Activated T-cell treated with anti-CD3 and anti-CD28 coated beads, Interleukin-2, amount 50 U/mL, for 24 hours (primary cell): ENCODE measurements around the gene ZNF787.
A peak's percentile ranks its signal among the peaks of the same experiment; 100 is the strongest.
"Not testable (repeated sequence)": the region's sequence is repeated elsewhere in the genome, so short reads cannot be mapped to it uniquely, and the experiment has no call there.

Source experiments
- DNase-seq: peaks from one replicate; pipeline ENCODE4 v3.0.0-alpha.2; 2020
- H3K27ac Mint-ChIP-seq: 2 replicates; pipeline ENCODE4 v1.8.0; 2020; ENCODE audit warnings: mild to moderate bottlenecking, mixed read lengths
- H3K27me3 Mint-ChIP-seq: 2 replicates; pipeline ENCODE4 v1.8.0; 2020; ENCODE audit warnings: mixed read lengths
- H3K36me3 Mint-ChIP-seq: 2 replicates; pipeline ENCODE4 v1.8.0; 2020; ENCODE audit warnings: low read depth, mixed read lengths
- H3K4me1 Mint-ChIP-seq: 2 replicates; pipeline ENCODE4 v1.8.0; 2020; ENCODE audit warnings: low read depth, mixed read lengths
- H3K4me3 Mint-ChIP-seq: 2 replicates; pipeline ENCODE4 v1.8.0; 2020; ENCODE audit warnings: mild to moderate bottlenecking, moderate library complexity, mixed read lengths
- H3K9me3 Mint-ChIP-seq: 2 replicates; pipeline ENCODE4 v1.8.0; 2020; ENCODE audit warnings: mixed read lengths

ZNF787 gene

GRCh38 chr19:56098237-56098636 lies 22.9 kb downstream of the ZNF787 start:
- DNase-seq, H3K9me3 Mint-ChIP-seq, H3K27me3 Mint-ChIP-seq, H3K4me3 Mint-ChIP-seq, H3K4me1 Mint-ChIP-seq, H3K27ac Mint-ChIP-seq: not testable (repeated sequence)
- H3K36me3 Mint-ChIP-seq = peaks cover 78% of the 10 kb centered on the region

DNA sequence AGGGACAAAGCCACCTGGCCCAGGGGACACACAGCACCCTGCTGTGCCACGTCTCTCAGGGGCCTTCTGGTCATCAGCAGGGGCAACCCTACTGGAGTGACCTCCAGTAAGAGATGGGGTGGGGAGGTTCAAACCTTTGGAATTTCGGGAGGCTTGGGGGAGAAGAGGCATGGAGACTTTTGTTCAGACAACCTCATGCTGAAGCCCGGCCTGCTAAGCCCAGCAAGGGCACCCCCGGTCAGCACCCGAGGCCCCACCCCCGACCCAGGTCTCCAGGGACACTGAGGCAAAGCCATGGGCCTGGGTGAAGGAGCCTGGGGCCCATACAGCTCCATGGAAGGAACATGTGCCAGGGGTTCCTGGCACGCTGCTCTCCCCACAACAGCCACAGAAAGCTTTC lies 23.3 kb downstream of the ZNF787 start:
- Mint-ChIP-seq H3K4me3 (no peak overlapping the region), H3K9me3 (no peaks in the 10 kb centered on the region), H3K4me1 (peaks cover 6% of the 10 kb centered on the region), H3K36me3 (peaks cover 82% of the 10 kb centered on the region), H3K27ac (no peak overlapping the region), H3K27me3 (no peaks in the 10 kb centered on the region)
- no peak for DNase-seq

GRCh38 chr19:56097306-56097705 lies 23.8 kb downstream of the ZNF787 start:
- H3K4me3 Mint-ChIP-seq = no peak overlapping the region

GRCh38 chr19:56096665-56097064 lies 24.4 kb downstream of the ZNF787 start:
- no peaks in the 10 kb centered on the region for H3K27me3 Mint-ChIP-seq
- H3K36me3 Mint-ChIP-seq = peaks cover 80% of the 10 kb centered on the region

More at GRCh38 chr19:56097306-56097705, 23.8 kb downstream of the ZNF787 start:
- H3K4me1 Mint-ChIP-seq = peaks cover 6% of the 10 kb centered on the region
- no peaks in the 10 kb centered on the region for H3K27me3 Mint-ChIP-seq
- no peaks in the 10 kb centered on the region for H3K9me3 Mint-ChIP-seq
- peaks cover 83% of the 10 kb centered on the region for H3K36me3 Mint-ChIP-seq
- no peak for DNase-seq
- no peak overlapping the region for H3K27ac Mint-ChIP-seq

GRCh38 chr19:56094449-56094848 lies 26.6 kb downstream of the ZNF787 start:
- Mint-ChIP-seq H3K27ac (no peak overlapping the region), H3K36me3 (peaks cover 82% of the 10 kb centered on the region), H3K4me1 (peaks cover 10% of the 10 kb centered on the region), H3K9me3 (no peaks in the 10 kb centered on the region), H3K27me3 (no peaks in the 10 kb centered on the region), H3K4me3 (no peak overlapping the region)
- DNase-seq = no peak

More at GRCh38 chr19:56096665-56097064, 24.4 kb downstream of the ZNF787 start:
- no peak overlapping the region for H3K4me3 Mint-ChIP-seq
- no peak for DNase-seq
- no peak overlapping the region for H3K27ac Mint-ChIP-seq
- H3K9me3 Mint-ChIP-seq = no peaks in the 10 kb centered on the region
- peaks cover 6% of the 10 kb centered on the region for H3K4me1 Mint-ChIP-seq

- no peaks in the 10 kb centered on the region for H3K9me3 Mint-ChIP-seq
- no peak overlapping the region for H3K4me3 Mint-ChIP-seq
- H3K36me3 Mint-ChIP-seq = peaks cover 83% of the 10 kb centered on the region
- peaks cover 10% of the 10 kb centered on the region for H3K4me1 Mint-ChIP-seq
- no peaks in the 10 kb centered on the region for H3K27me3 Mint-ChIP-seq
- H3K27ac Mint-ChIP-seq = no peak overlapping the region
- DNase-seq = no peak
Measured at GRCh38 chr19:56092685-56093631, 28.1 kb downstream of the ZNF787 start.

DNA sequence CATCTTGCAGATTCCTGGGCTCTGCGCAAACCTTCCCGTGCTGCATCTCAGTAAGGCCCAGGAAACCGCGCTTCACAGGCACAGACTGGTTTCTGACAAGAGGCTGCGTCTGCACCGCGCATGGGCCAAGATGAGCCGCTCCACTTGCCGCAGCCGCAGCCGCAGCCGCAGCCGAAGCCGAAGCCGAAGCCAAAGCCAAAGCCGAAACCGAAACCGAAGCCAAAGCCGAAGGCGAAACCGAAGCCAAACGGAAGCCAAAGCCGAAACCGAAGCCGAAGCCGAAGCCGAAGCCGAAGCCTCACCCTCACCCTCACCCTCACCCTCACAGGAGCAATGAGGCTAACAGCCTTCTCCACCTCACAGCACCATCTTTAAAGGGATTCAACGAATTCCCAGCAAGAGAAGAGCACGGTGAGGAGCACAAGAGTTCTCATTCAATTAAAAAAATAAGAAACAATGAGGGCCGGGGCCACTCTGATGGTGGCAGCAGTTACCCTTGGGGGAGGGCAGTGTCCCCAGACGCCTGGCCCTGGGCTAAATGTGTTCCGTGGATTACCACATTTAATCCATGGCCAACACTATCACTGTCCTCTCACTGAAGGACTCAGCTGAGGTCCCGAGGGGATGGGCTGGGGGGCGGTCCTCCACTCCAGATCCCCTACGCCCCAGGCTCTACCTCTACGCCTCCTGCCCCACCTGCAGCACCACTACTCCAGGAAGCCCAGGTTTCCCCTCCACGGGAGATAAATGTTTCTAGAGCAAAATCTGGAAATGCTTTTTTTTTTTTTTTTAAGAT lies 29.1 kb downstream of the ZNF787 start:
- Mint-ChIP-seq H3K4me1 (peaks cover 10% of the 10 kb centered on the region), H3K4me3 (no peak overlapping the region), H3K36me3 (peaks cover 76% of the 10 kb centered on the region), H3K9me3 (no peaks in the 10 kb centered on the region), H3K27me3 (no peaks in the 10 kb centered on the region), H3K27ac (no peak overlapping the region)
- no peak for DNase-seq

DNA sequence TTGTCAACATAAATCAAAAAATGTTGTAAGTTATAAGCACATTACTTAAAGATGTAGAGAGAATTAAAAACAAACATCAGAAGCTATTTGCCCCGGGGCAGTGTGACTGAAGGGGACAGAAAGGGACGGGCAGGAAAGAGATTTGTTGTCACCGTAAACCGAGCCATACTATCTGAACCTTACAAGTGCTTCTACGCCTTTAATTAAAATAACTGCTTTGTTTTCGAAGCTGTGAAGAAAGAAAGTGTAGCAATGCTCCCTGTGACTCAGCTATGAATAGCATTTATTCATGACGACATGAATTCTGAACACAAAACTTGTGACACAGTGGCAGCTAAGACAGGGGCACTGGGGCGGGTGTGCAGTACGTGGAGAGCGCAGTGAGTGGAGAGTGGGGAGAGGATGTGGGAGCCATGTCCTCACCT lies 30.0 kb downstream of the ZNF787 start:
- DNase-seq = no peak
- H3K36me3 Mint-ChIP-seq = peaks cover 77% of the 10 kb centered on the region
- H3K27me3 Mint-ChIP-seq = no peaks in the 10 kb centered on the region
- H3K27ac Mint-ChIP-seq = peak overlapping the region; percentile 55
- H3K4me3 Mint-ChIP-seq = no peak overlapping the region
- no peaks in the 10 kb centered on the region for H3K9me3 Mint-ChIP-seq
- peaks cover 10% of the 10 kb centered on the region for H3K4me1 Mint-ChIP-seq

GRCh38 chr19:56089344-56089743 lies 31.8 kb downstream of the ZNF787 start:
- H3K9me3 Mint-ChIP-seq = no peaks in the 10 kb centered on the region
- H3K4me1 Mint-ChIP-seq = peaks cover 10% of the 10 kb centered on the region
- DNase-seq = no peak
- H3K27me3 Mint-ChIP-seq = no peaks in the 10 kb centered on the region
- no peak overlapping the region for H3K4me3 Mint-ChIP-seq
- H3K27ac Mint-ChIP-seq = no peak overlapping the region
- H3K36me3 Mint-ChIP-seq = peaks cover 67% of the 10 kb centered on the region

DNA sequence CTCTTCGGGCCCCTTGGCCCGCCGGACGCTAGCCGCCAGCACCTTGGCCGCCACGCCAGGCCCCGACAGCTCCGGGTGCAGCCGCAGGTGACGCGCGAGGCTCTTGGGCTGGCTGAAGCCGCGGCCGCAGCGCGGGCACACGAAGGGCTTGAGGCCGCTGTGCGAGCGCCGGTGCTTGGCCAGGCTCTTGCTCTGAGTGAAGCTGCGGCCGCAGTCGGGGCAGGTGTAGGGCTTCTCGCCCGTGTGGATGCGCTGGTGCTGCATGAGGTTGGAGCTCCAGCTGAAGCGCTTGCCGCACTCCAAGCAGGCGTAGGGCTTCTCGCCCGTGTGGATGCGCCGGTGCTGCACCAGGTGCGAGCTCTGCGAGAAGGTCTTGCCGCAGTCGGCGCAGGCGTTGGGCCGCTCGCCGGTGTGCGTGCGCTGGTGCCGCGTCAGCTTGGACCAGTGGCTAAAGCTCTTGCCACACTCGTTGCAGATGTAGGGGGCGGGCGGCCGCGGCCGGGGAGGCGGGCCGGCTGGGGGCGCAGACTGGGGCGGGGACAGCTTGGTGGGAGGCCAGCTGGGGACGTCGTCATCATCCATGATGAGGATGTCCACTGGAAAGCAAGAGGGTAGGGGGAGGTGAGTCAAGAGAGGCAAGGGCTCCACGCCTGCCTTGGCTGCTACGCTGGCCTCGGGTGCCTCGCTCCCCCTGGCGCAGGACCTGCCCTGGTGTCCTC lies 32.4 kb downstream of the ZNF787 start:
- Mint-ChIP-seq H3K36me3 (peaks cover 62% of the 10 kb centered on the region), H3K4me3 (no peak overlapping the region)

DNA sequence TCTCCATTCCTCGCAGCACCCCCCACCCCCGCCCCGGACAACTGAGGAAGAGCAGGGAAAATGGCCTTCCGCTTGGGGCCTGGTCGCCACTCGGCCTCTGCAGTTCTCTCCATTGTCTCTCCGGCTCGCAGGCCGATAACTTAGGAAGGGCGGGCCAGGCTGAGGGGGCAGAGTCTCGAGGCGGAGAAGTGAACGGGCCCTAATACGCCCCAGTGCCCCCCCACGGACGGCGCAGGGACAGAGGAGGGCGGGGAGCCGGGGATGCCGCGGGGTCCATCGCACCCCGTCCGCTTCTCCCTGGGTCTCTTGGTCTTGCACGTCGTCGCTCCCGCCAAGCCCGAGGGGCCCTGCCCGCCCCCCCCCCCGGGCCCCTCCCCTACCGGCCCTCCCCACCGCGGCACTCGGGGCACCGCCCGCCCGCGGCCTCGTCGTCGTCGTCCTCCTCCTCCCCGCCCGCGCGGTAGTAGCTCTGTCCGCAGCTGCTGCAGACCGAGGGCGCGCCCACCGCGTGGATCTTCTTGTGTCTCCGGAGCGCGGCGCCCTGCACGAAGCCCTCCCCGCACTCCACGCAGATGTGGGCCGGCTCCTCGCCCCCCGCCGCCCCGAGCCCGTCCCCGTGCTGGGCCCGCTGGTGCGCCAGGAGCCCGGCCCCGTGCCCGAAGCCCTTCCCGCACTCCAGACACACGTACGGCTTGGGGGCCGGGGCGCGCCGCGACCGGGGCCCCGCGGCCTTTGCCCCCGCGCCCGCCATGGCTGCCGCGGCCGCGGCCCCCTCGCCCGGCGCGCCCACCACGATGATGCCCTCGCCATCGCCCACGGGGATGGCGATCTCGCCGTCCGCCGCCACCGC lies 33.2 kb downstream of the ZNF787 start:
- Mint-ChIP-seq H3K27ac (no peak overlapping the region), H3K27me3 (no peaks in the 10 kb centered on the region), H3K36me3 (peaks cover 54% of the 10 kb centered on the region), H3K9me3 (no peaks in the 10 kb centered on the region), H3K4me3 (no peak overlapping the region), H3K4me1 (peaks cover 5% of the 10 kb centered on the region)
- DNase-seq = no peak

More for the DNA sequence above, 32.4 kb downstream of the ZNF787 start:
- H3K4me1 Mint-ChIP-seq = peaks cover 8% of the 10 kb centered on the region
- no peaks in the 10 kb centered on the region for H3K9me3 Mint-ChIP-seq
- no peaks in the 10 kb centered on the region for H3K27me3 Mint-ChIP-seq
- no peak overlapping the region for H3K27ac Mint-ChIP-seq
- DNase-seq = no peak

DNA sequence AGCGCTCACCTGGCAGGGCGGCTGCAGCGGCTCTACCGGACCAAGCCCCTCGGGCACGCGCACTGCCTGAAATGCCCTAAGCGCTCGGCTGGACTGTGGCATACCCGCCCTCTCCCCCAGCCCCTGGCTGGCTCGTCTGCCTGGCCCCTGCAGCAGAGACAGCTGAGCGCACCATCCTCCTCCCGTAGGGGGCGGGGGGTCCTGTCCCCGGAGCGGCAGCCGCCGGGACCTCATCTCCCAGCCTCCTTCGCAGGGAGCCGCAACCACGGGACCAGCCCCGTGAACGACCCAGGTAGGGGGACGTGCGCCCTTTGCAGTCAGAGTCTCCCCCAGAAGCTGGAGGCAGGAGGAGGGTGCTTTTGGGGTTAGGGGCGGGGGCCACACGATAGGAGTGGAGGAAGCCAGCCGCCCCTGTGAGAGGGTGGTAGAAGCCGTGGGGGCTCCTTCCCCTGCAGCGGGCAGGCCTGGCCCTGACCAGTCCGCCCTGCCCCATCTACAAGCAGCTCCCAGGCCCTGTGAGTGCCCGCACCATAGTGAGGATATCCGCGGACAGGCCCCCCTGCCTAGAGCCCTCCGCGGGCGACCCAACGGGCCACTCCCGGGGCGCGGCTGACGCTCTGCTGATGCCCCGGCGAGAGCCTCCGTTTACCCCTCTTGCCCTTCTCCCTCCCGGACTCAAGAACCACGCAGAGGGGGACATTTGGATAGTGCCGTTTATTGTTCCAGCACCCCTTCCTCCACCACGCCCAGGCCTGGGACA lies 34.2 kb downstream of the ZNF787 start:
- Mint-ChIP-seq H3K27ac (peak overlapping the region; percentile 40), H3K4me1 (peaks cover 4% of the 10 kb centered on the region), H3K4me3 (no peak overlapping the region), H3K27me3 (peaks cover 5% of the 10 kb centered on the region), H3K9me3 (no peaks in the 10 kb centered on the region), H3K36me3 (peaks cover 46% of the 10 kb centered on the region)
- DNase-seq = no peak
